KMS-11 (cell line): ENCODE results near the gene BBC3.

Experiments used
- H2AFZ ChIP-seq: fragments of 200-600 bp; sonication (generic); 2 replicates; pipeline ENCODE4 v1.6.1; 2016; ENCODE audit warnings: antibody characterized with exemption, mixed run types, low read depth
- H3K27ac ChIP-seq: fragments of 200-600 bp; sonication (generic); 2 replicates; pipeline ENCODE4 v1.6.1; 2016; ENCODE audit warnings: mild to moderate bottlenecking, mixed run types
- H3K27me3 ChIP-seq: fragments of 200-600 bp; sonication (generic); 2 replicates; pipeline ENCODE4 v1.6.1; 2017; ENCODE audit warnings: mild to moderate bottlenecking, low read depth, mixed run types, moderate library complexity; ENCODE audit not compliant: insufficient read depth
- H3K36me3 ChIP-seq: fragments of 200-600 bp; sonication (generic); 2 replicates; pipeline ENCODE4 v1.6.1; 2017; ENCODE audit warnings: mild to moderate bottlenecking, mixed run types; ENCODE audit not compliant: insufficient read depth
- H3K4me1 ChIP-seq: fragments of 200-600 bp; sonication (generic); 2 replicates; pipeline ENCODE4 v1.6.1; 2016; ENCODE audit warnings: mild to moderate bottlenecking, low read depth, mixed run types; ENCODE audit not compliant: poor library complexity, severe bottlenecking
- H3K4me2 ChIP-seq: fragments of 200-600 bp; sonication (generic); 2 replicates; pipeline ENCODE4 v1.7.0; 2016; ENCODE audit warnings: mild to moderate bottlenecking, mixed run types
- H3K4me3 ChIP-seq: fragments of 200-600 bp; sonication (generic); IDR thresholded peaks from 2 replicates; pipeline ENCODE4 v1.6.1; 2017; ENCODE audit warnings: low read depth, low read length, mixed read lengths; ENCODE audit not compliant: insufficient read depth
- H3K79me2 ChIP-seq: fragments of 200-600 bp; sonication (generic); 2 replicates; pipeline ENCODE4 v1.6.1; 2016; ENCODE audit warnings: low read depth, mixed run types; ENCODE audit not compliant: insufficient read depth
- H3K9ac ChIP-seq: fragments of 200-600 bp; sonication (generic); 2 replicates; pipeline ENCODE4 v1.6.1; 2016; ENCODE audit warnings: mild to moderate bottlenecking, mixed run types
- H4K20me1 ChIP-seq: fragments of 200-600 bp; sonication (generic); 2 replicates; pipeline ENCODE4 v1.6.1; 2016; ENCODE audit warnings: mild to moderate bottlenecking, mixed run types; ENCODE audit not compliant: insufficient read depth
- TF ChIP-seq, protein P1 (sequence below): fragments of 200-600 bp; sonication (generic); conservative IDR thresholded peaks from 2 replicates; pipeline ENCODE4 v1.6.1; 2017; ENCODE audit warnings: low read depth, mild to moderate bottlenecking, antibody characterized with exemption, low read length, moderate library complexity, mixed read lengths

BBC3 gene

DNA sequence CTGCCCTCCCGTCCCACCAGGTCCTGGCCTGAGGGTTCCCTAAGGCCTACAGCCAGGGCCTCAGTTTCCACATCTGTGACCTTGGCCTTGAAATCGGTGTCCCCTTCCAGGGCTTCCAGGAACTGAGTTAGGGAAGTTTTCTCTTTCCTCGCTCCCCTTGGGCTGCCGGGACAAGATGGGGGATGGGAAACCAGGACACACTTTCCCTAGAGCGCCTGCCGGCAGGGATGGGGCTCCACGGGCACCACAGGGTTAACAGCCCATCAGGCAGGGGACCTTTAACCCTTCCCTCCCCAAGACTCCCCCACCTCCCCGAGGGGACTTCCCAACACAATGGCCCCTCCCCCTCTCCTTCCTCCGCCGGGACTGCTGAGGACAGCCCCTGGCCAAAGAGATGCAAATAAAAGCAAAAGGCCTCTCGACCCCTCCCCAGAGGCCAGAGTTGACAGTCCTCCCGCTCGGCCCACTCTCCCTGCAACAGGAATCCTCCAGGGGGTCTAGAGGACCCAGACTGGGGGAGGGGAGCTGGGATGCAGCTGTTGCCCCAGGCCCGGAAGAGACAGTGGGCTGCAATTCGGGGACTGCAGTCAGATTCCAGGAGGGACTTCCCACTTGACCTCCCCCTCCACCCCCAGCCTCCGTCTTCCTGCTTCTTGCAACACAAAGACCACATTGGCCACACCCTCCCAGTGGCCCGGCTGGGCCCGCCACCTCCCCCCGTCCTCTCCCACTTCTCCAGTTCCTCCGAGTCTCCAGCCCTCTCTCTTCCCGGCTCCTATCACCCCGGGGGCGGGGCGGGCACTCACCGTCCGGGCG, 3.4 kb downstream of the BBC3 start:
- H2AFZ ChIP-seq = peak overlapping the region; percentile 55
- peak overlapping the region; percentile 82 for H3K9ac ChIP-seq
- TF ChIP-seq, protein P1, sequence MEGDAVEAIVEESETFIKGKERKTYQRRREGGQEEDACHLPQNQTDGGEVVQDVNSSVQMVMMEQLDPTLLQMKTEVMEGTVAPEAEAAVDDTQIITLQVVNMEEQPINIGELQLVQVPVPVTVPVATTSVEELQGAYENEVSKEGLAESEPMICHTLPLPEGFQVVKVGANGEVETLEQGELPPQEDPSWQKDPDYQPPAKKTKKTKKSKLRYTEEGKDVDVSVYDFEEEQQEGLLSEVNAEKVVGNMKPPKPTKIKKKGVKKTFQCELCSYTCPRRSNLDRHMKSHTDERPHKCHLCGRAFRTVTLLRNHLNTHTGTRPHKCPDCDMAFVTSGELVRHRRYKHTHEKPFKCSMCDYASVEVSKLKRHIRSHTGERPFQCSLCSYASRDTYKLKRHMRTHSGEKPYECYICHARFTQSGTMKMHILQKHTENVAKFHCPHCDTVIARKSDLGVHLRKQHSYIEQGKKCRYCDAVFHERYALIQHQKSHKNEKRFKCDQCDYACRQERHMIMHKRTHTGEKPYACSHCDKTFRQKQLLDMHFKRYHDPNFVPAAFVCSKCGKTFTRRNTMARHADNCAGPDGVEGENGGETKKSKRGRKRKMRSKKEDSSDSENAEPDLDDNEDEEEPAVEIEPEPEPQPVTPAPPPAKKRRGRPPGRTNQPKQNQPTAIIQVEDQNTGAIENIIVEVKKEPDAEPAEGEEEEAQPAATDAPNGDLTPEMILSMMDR = no peak
- H3K4me1 ChIP-seq = peaks cover 49% of the 10 kb centered on the region
- no peaks in the 10 kb centered on the region for H3K79me2 ChIP-seq
- no peak overlapping the region for H3K4me3 ChIP-seq
- H3K36me3 ChIP-seq = no peaks in the 10 kb centered on the region
- H3K4me2 ChIP-seq = peak overlapping the region; percentile 100
- no peaks in the 10 kb centered on the region; the same call in 1 of the 2 replicates for H3K27me3 ChIP-seq
- no peaks in the 10 kb centered on the region for H4K20me1 ChIP-seq
- H3K27ac ChIP-seq = peak overlapping the region; percentile 90

DNA sequence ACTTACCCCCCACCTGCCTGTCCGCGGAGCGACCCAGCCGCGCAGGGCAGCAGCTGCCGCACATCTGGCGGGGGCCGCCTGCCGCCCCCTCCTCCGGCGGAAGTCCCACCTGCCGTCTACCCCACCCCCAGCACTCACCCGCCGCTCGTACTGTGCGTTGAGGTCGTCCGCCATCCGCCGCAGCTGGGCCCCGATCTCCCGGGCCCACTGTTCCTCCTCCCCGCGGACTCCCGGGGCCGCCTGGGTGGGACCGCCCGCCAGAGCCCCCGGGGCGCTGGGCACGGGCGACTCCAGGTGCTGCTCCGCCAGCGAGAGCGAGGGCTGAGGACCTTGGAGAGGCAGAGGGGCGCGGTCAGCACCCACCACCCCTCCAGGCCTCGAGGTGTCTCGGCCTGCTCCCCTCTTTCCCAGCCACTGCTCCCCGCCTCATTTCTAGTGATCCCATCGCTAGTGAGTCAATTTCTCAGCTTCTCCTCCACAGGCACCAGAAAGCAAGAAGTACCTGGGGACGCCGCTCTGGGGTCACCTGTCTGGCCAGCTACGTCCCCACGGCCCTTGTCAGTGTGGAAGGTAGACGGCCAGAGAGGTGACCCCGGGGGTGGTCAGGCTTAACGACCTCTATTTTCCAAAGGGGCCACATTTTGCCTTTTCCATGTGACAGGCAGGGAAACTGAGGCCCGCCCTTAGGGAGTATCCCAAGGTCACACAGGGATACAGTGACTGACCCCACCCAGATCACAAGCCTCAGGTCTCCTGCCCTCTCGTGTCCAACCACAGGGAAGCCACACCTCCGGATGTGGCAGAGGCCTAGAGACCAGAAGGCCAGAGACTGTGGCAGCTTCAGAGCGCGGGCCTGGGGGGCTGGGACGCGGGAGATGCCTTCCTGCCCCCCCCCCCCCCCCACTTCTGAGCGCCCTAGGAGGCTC, 4.3 kb downstream of the BBC3 start:
- Histone ChIP-seq H3K4me2 (peak overlapping the region; percentile 100), H3K27ac (peak overlapping the region; percentile 90), H2AFZ (no peak overlapping the region), H4K20me1 (no peaks in the 10 kb centered on the region), H3K79me2 (no peaks in the 10 kb centered on the region), H3K9ac (peak overlapping the region; percentile 82), H3K4me3 (no peak overlapping the region), H3K36me3 (no peaks in the 10 kb centered on the region), H3K27me3 (no peaks in the 10 kb centered on the region), H3K4me1 (peaks cover 40% of the 10 kb centered on the region)
- TF ChIP-seq, protein P1 = no peak

DNA sequence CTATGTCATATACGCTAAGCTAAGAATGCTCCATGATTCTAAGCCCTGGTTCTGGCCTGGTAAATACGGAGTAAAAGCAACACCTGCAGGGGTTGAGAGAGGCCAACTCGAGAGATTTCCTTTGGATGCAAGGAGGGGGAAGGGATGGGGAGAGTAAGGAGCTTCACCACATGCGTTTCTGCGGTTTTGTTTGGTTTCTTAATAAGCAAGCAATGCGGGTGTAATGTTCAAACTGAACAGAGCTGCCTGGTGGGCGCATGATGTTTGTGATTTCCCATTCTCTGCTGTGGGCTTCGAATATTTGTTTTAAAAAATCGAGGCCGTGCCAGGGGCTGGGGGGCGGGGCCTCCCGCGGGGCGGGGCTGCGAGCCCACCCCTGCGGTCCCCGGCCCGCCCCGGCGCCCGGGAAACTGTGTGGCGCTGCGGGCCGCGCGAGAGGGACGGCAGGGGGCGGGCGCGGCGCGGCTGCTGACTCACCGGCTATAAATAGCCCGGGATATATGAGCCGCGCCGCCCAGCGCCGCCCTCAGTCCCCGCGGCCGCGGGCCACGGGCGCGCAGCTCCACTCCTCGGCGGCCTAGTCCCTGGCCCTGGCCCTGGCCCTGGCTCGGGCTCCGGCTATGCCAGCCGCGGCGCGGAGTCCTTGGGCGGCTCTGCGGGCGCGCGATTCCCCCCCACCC, 5.1 kb downstream of the BBC3 start:
- Histone ChIP-seq H3K27me3 (no peaks in the 10 kb centered on the region), H3K4me3 (no peak overlapping the region), H3K4me1 (peaks cover 36% of the 10 kb centered on the region), H3K79me2 (no peaks in the 10 kb centered on the region), H2AFZ (peak overlapping the region; percentile 56), H4K20me1 (no peaks in the 10 kb centered on the region), H3K4me2 (peak overlapping the region; percentile 100), H3K9ac (peak overlapping the region; percentile 82), H3K27ac (peak overlapping the region; percentile 90), H3K36me3 (no peaks in the 10 kb centered on the region)
- TF ChIP-seq, protein P1 = peak; percentile 47

DNA sequence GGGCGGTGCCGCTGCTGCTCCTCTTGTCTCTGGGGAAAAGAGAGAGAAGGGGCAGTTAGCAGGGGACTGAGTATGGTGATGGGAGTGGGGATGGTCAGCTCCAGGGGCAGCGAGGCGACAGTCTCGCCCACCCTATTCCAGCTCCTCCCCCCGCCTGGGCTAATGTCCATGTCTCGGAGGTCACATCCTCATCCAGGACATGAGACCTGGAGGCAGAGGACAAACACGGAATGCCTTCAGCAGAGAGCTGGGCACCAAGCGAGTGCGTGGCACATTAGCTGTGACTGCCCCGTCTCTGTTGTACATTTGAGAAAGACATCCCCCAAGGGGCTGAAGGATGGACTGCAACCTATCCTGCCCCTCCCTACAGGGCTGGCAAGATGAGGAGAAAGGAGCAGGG, 9.1 kb downstream of the BBC3 start:
- H3K79me2 ChIP-seq = no peaks in the 10 kb centered on the region
- no peaks in the 10 kb centered on the region for H3K27me3 ChIP-seq
- TF ChIP-seq, protein P1 = no peak
- no peak overlapping the region for H3K27ac ChIP-seq
- H3K36me3 ChIP-seq = no peaks in the 10 kb centered on the region
- no peaks in the 10 kb centered on the region for H4K20me1 ChIP-seq
- H3K4me2 ChIP-seq = no peak overlapping the region
- peaks cover 17% of the 10 kb centered on the region for H3K4me1 ChIP-seq
- no peak overlapping the region for H3K4me3 ChIP-seq
- H3K9ac ChIP-seq = no peak overlapping the region
- no peak overlapping the region for H2AFZ ChIP-seq
